ENCODE results near the gene CCDC60. TPM values are rescaled to one million over a fixed set of nuclear protein-coding genes. Genes with fewer than 3 reads are reported as not detected.

Gene CCDC60
- total RNA-seq, 1 donor from 2014 or later, result 2.3 TPM

DNA sequence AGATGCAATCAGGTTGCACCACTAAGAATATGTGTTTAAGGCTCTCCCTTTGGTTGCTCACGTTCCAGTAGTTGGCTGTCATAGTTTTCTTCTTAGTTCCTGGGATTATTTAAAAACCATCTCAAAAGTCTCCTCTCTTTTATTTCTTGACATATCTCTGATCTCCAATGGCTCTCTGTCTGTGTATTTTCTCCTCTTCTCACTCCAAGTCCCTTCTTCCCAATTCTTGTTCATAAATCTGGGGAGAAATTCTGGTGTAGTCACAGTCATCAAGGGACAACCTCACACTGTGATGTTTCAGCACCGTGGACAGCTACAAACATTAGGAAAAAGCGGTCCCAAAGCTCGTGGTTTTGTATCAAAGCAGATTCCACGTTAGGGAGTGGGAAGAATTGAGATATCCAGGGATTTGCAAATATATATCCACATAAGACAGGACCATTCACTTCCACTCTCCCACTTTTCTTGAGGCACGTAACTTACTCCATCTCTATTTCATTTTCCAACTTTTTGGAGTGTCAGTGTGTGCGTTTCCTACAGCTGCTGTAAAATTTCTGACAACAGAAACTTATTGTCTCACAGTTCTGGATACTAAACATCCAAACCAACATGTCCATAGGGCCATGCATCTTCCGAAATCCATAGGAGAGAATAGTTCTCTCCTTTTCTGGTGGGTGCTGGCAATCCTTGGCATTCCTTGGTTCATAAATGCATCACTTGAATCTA is 178.4 kb downstream of the CCDC60 start:
- Mint-ChIP-seq H3K27me3 (peaks cover 3% of the 10 kb centered on the region), H3K9me3 (no peaks in the 10 kb centered on the region), H3K36me3 (no peaks in the 10 kb centered on the region), H3K27ac (no peak overlapping the region), H3K4me1 (ENCODE audit: unreplicated experiment) (no peaks in the 10 kb centered on the region), H3K4me3 (no peak overlapping the region)
- TF ChIP-seq, protein P1, sequence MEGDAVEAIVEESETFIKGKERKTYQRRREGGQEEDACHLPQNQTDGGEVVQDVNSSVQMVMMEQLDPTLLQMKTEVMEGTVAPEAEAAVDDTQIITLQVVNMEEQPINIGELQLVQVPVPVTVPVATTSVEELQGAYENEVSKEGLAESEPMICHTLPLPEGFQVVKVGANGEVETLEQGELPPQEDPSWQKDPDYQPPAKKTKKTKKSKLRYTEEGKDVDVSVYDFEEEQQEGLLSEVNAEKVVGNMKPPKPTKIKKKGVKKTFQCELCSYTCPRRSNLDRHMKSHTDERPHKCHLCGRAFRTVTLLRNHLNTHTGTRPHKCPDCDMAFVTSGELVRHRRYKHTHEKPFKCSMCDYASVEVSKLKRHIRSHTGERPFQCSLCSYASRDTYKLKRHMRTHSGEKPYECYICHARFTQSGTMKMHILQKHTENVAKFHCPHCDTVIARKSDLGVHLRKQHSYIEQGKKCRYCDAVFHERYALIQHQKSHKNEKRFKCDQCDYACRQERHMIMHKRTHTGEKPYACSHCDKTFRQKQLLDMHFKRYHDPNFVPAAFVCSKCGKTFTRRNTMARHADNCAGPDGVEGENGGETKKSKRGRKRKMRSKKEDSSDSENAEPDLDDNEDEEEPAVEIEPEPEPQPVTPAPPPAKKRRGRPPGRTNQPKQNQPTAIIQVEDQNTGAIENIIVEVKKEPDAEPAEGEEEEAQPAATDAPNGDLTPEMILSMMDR (conservative IDR thresholded peaks at IDR 0.05), result no peak
- no peak for DNase-seq (ENCODE audit: extremely low spot score, unreplicated experiment)

DNA sequence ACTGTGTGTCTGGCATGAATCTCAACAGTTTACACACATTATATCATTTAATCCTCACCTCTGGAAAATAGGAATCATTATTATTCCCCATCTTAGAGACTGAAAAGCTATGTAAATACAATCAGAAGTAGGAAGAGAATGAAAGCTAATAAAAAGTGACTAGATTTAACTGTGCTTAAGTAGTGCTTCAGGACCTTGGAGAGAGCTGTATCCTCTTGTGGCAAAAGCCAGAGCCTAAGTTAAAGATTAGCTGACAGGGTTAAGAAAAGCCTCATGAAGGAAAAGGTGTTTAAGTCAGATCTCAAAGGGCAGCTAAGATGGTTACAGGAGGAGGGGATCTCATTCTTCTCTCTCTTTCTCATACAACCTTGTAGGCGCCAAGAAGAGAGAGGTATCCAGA is 193.7 kb downstream of the CCDC60 start:
- H3K4me3 Mint-ChIP-seq, result no peak overlapping the region
- no peak for DNase-seq (ENCODE audit: extremely low spot score, unreplicated experiment)
- H3K4me1 Mint-ChIP-seq (ENCODE audit: unreplicated experiment), result no peaks in the 10 kb centered on the region
- no peaks in the 10 kb centered on the region for H3K9me3 Mint-ChIP-seq
- TF ChIP-seq, protein P1 (conservative IDR thresholded peaks at IDR 0.05), result no peak
- H3K27ac Mint-ChIP-seq, result no peak overlapping the region
- no peaks in the 10 kb centered on the region for H3K36me3 Mint-ChIP-seq
- peaks cover 4% of the 10 kb centered on the region for H3K27me3 Mint-ChIP-seq

DNA sequence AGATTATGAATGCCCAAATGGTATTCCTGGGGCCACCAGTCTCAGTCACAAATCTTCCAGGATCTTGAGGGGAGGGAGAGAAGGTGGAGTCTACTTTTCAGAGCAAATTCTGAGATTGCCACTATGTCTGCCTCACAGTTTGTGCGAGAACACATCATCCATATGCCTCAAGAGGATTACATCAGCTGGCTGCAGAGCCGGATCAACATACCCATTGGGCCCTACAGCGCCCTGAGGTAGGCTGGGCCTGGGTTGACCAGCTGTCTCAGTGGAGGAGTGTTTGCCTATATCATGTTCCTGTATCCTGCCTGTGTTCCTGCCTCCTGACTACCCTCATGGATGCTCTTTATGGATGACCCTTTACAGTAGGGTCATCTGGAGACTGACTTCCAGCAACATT is 205.9 kb downstream of the CCDC60 start:
- H3K4me1 Mint-ChIP-seq (ENCODE audit: unreplicated experiment), result no peaks in the 10 kb centered on the region
- H3K27ac Mint-ChIP-seq, result no peak overlapping the region
- H3K4me3 Mint-ChIP-seq, result no peak overlapping the region
- no peaks in the 10 kb centered on the region for H3K36me3 Mint-ChIP-seq
- TF ChIP-seq, protein P1 (conservative IDR thresholded peaks at IDR 0.05), result no peak
- DNase-seq (ENCODE audit: extremely low spot score, unreplicated experiment), result no peak
- H3K27me3 Mint-ChIP-seq, result peaks cover 34% of the 10 kb centered on the region
- no peaks in the 10 kb centered on the region for H3K9me3 Mint-ChIP-seq

DNA sequence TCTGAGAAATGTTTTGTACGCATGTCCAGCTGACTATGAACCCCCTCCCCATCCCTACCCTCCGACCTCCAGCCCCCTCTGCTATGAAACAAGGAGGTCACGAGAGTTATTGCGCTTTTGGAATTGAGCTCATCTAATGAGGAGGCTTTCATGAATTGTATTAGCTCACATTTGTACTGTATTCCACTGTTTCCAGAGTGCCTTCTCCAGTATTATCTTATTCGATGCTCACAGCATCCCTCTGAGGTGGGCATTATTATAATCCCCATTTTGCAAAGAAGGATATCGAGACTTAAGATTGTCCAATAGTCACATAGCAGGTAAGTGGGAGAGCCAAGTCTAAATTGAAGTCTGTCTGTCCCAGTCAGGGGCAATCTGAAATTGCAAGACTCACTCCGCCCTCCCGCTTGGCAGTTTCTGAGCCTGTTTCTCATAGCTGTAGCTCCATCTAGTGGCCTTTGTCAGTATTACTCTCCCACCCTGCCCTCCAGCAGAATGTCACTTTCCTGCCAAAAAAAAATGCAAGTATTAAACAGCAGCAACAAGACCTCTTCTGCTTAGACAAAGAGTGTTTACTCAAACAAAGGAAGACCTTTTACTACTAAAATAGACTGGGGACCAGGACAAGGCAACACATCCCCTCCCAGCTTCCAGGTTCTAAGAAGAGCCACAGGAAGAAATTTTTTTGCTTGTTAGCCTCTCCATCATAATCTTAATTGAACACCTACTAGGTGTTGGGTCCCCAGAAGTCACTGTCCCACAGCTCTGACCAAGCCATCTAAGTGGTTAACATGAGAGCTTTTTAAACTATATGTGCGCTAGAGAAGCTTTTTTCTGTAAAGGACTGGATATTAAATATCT is 210.5 kb downstream of the CCDC60 start:
- Mint-ChIP-seq H3K4me1 (ENCODE audit: unreplicated experiment) (no peaks in the 10 kb centered on the region), H3K36me3 (no peaks in the 10 kb centered on the region), H3K27me3 (peaks cover 44% of the 10 kb centered on the region), H3K4me3 (no peak overlapping the region), H3K9me3 (no peaks in the 10 kb centered on the region), H3K27ac (no peak overlapping the region)
- no peak for DNase-seq (ENCODE audit: extremely low spot score, unreplicated experiment)
- TF ChIP-seq, protein P1 (conservative IDR thresholded peaks at IDR 0.05), result peak; percentile 94

DNA sequence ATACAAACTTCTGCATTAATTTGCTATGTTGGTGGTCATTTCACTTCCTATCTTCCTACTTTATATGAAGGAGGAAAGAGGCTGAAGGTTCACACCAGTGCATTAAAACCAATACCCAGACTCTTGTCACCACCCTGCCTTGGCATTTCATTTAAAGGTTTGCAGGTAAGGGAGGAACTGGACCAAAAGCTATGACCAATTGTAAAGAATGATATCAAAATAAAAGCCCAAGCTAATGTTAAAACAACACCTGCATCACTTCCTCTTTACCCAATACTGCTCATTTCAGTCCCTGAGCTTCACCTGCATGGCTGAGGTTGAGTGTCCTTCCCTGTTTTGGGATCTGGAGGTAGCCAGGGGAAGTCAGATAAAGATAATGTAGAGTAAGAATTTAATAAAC is 211.8 kb downstream of the CCDC60 start:
- Mint-ChIP-seq H3K27me3 (peaks cover 47% of the 10 kb centered on the region), H3K4me1 (ENCODE audit: unreplicated experiment) (no peaks in the 10 kb centered on the region), H3K9me3 (no peaks in the 10 kb centered on the region)

More for the DNA sequence above, 211.8 kb downstream of the CCDC60 start:
- TF ChIP-seq, protein P1 (conservative IDR thresholded peaks at IDR 0.05), result no peak
- H3K36me3 Mint-ChIP-seq, result no peaks in the 10 kb centered on the region
- H3K4me3 Mint-ChIP-seq, result no peak overlapping the region
- no peak for DNase-seq (ENCODE audit: extremely low spot score, unreplicated experiment)
- no peak overlapping the region for H3K27ac Mint-ChIP-seq
